HG03565 (cell line): ENCODE data around the gene TPCN2.
"Not testable (repeated sequence)": the region's sequence is repeated elsewhere in the genome, so short reads cannot be mapped to it uniquely, and the experiment has no call there.

Source experiments
- ATAC-seq: cut with Tn5 transposase; IDR thresholded peaks from one replicate; pipeline ENCODE4 v1.9.1; 2021; ENCODE audit warnings: mild to moderate bottlenecking, moderate library complexity; ENCODE audit not compliant: unreplicated experiment

Gene TPCN2

DNA sequence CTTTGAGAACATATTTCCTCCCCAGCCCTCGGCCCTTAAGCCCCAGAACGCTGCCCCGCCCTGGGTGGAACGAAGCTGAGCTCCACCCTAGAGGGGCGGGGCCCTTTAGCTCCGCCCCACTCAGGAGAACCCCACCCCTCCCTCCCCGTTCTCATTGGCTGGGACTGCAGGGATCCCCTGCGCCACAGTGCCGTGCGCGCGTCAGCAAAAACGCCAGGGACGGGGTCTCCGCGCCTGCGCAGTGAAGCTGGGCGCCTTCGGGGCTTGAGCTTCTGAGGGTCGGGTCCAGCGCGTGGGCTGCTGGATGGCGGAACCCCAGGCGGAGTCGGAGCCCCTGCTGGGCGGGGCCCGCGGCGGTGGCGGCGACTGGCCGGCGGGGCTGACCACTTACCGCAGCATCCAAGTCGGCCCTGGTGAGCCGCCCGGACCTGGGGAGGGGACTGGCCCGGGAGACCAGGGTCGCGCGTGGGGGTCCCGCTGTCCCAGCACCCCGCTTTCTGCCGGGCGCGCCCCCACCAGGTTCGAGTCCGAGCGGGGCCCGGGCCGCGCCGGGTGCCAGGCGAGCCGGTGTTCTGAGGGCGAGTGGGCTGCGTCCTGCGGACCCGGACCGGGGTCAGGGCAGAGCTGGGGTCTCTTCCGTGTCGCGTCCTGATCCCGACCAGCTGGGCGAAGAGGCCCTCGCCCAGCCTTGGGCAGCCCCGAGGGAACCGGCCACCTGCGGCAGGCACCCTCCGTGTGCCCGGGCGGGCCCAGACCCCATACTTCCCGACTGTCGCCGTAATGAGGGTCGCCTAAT, at the start of gene TPCN2:
TPCN2 (plus strand) TSS at position 239 of the 796 bp plus-strand sequence; CDS start at position 305, 66 bp downstream.
- peak; percentile 69 for ATAC-seq

GRCh38 chr11:68999093-68999747, 49.5 kb upstream of the TPCN2 start:
- no peak for ATAC-seq

GRCh38 chr11:68999748-69000355, 48.9 kb upstream of the TPCN2 start:
- ATAC-seq: not testable (repeated sequence)

GRCh38 chr11:69000391-69000790, 48.3 kb upstream of the TPCN2 start:
- ATAC-seq: no peak

DNA sequence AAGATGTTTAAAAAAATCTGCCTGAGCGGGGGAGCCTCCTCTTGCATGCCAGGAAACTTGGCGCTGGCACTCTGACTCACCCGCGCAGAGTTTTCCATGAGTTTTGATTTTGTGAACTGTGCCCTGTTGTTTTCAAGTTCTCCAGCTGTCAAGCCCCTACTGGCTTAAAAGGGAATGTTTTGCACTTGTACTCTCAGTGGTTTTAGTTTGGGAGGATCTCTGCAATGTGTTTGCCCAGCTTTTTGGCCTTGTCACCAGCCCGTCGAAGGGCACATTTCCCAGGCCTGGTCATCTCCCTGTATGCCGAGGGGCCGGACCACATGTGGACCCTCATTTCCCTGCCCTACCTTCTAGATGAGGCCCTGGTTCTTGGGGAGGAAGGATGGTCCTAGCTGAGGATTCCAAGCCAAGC, 47.9 kb upstream of the TPCN2 start:
- no peak for ATAC-seq

- ATAC-seq: no peak
Observed at GRCh38 chr11:69001243-69002081, 47.3 kb upstream of the TPCN2 start.

GRCh38 chr11:69002110-69002569, 46.6 kb upstream of the TPCN2 start:
- no peak for ATAC-seq

- ATAC-seq: no peak
Observed at GRCh38 chr11:69002570-69003231, 46.0 kb upstream of the TPCN2 start.

GRCh38 chr11:69003301-69003865, 45.3 kb upstream of the TPCN2 start:
- no peak for ATAC-seq

- no peak for ATAC-seq
Observed at GRCh38 chr11:69003866-69004367, 44.8 kb upstream of the TPCN2 start.

DNA sequence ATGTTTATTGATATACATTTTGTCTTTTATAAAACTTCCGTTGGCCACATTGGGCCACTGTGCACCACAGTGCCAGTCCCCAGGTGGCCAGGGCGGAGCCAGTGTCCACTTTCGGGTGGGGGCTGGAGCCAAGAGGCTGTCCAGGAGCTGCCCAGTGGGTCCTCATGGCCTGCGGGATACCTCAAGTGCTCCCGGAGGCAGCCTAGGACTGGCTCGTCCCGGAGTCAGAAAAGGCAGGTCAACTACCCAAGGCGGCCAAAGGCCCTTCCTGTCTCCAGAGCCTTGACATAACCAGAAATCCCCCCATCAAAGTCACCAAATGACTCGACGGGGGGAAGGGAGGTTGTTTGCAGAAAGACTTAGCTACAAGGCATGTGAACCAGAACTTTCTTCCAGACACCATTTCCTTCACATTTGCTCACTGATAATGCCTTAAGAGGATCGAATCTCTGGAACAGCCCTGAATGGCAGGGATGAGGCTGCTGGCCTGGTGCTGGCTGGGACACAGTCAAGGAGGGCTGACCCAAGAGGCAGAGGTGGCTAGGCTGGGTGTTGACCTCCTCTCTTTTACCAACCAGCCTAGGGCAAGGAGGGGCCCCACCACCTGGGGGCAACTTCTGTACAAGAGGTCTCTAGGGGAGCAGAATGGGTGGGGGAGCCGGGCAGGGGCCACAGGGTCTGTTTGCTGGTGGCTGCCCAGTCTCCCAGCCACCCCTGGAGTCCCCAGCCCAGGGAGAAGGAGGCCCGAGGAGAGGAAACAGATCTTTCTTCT, 44.1 kb upstream of the TPCN2 start:
- ATAC-seq: no peak

GRCh38 chr11:69005183-69005630, 43.5 kb upstream of the TPCN2 start:
- no peak for ATAC-seq

GRCh38 chr11:69005631-69006368, 42.9 kb upstream of the TPCN2 start:
- no peak for ATAC-seq

DNA sequence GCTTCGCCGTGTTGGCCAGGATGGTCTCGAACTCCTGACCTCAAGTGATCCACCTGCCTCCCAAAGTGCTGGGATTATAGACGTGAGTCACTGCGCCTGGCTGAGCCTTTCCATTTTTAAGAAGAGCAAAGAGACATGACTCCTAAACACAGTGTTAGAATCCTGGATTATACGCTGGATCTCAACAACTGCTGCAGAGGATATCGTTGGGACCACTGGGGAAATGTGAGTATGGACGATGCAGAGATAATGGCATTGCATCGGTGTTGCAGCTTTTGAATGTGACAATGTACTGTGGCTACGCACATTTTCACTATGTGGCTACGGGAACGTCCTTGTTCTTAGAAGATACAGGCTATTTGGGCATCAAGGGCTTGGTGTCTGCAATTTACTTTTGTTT, 41.9 kb upstream of the TPCN2 start:
- no peak for ATAC-seq

DNA sequence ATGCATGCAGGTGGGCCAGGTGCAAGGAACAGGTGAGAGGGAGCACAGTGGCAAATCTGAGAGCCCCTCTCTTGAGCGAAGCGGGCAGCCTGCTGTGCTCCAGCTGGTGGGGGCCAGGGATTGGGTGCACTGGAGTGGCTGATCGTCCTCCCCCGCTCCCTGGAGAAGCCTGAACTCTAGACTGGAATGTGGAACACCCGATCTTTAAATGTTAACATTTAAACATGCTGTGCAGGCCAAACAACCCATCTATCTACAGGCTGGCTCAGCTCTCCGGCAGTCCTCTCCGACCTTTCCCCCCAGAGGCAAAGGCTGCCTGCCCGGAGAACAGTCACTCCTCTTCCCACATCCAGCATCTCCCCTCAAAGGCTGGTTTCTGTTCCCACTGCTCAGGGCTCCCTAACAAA, 40.8 kb upstream of the TPCN2 start:
- no peak for ATAC-seq

DNA sequence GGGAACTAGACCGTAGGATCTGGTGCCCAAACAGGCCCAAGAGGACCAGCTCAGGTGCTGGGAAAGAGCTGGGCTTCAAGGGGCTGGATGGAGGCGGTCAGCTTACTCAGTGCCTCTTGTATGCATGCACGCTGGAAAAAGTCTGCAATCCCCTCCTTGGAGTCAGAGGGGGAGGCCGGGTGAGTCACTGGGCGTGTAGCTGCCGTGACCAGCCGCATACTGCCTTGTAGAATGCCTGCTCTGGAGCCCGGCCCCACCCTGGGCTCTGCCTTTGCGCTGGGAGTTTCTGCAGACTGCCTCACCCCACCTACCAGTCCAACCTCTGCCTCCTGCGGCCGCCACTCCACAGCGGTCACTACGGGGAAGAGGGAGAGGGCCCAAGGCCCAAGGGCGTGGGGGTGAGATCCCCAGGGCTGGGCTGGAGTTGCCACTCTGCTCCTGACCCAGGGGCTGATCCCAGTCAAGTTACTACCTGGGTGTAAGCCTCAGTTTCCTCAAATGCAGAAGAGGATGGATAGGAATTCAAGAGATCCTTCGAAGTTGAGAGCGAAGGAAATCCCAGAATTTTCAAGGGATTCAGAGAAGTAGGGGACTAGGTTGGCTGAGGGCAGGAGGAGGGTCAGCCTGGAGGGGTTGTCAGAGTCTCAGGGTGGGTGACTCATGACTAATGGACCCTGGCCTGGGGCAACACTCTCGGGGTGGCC, 39.8 kb upstream of the TPCN2 start:
- no peak for ATAC-seq

DNA sequence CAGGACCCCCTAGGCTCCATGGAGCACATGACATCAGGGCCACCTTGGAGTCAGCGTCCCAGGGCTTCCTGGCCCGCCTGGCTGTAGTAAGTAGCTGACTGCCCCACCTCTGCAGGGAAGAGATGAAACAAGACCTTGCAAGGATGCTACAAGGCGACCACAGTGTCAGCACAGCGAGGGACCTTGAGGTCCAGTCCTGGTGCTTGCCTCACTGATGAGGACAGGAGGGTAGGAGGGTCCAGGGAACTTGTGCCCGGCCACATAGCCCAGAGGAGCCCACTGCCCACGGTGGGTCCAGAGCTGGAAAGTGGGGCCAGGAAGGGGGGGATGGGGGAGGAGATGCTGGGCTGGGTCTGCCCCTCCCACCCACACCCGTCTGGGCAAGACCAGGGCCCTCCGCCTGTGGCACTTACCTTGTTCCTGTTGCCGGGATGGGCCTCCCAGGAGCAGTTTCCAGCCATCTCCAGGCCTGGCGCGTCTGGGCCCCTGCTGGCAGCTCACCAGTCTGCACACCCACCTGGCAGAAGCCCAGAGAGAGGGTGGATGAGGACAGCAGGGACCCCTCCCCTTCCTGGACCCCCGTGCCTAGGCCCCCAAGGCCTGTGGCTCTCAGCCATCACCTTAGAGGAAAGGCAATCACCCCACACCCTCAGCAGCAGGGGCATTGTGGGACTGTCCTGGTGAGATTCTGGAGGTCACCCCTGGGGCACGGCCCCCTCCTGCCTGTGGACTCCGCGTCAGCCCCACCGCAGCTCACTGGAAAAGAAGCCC, 39.1 kb upstream of the TPCN2 start:
- ATAC-seq: no peak
